Measurements from ENCODE around the gene TSPYL1.

GRCh38 chr6:116280161-116280932, 617 bp upstream of the TSPYL1 start:
- no peak for TF ChIP-seq CTCF (conservative IDR thresholded peaks at IDR 0.05; ENCODE audit: low read depth, low read length)
- no peak for TF ChIP-seq EZH2phosphoT487 (IDR thresholded peaks at IDR 0.05; ENCODE audit: borderline replicate concordance, low read length)
- TF ChIP-seq EZH2 (IDR thresholded peaks at IDR 0.05; ENCODE audit: low read length, unreplicated experiment): no peak

All from PC-3 (cell line).